CD4-positive, alpha-beta T cell treated with Interleukin-17A for 4 hours (primary cell): ENCODE measurements around the gene FRRS1L.
"Not testable (repeated sequence)": the region's sequence is repeated elsewhere in the genome, so short reads cannot be mapped to it uniquely, and the experiment has no call there.

Experiments
- DNase-seq: peaks from one replicate; pipeline ENCODE4 v3.0.0-alpha.2; 2020; ENCODE audit warnings: mixed read lengths

Gene FRRS1L

DNA sequence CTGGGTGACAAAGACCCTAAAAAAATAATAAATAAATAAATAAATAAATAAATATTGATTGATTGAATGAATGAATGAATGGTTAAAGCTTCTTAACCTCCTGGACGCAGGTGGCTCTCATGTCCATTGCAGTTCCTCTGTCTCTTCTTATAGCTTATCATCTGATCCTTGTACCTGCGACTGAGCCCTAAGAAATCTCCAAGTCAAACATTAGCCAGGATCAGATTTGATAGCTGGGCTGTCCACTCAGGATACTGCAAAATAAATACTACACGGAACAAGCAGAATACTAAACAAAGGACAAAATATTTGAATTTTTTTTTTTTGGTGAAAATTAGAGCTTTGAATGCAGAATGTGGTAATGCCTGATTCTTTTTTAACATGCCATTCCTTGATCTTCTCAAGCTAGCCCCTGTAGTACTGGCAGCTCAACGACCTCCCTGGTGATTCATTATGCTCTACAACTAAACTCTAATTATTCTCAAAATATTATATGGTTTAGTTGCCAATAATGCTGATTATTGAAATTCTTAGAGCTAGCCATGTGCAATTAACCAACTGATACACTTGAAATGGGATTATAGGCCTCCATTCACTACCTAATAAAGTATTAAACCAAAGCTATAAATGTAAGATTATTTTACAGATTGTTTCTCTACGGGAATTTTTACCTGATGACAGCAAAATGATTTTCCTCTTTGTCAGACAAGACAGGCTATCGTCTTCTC is 37.4 kb downstream of the FRRS1L start:
- DNase-seq, result no peak

GRCh38 chr9:109126671-109127070 is 40.4 kb downstream of the FRRS1L start:
- DNase-seq, result not testable (repeated sequence)

DNA sequence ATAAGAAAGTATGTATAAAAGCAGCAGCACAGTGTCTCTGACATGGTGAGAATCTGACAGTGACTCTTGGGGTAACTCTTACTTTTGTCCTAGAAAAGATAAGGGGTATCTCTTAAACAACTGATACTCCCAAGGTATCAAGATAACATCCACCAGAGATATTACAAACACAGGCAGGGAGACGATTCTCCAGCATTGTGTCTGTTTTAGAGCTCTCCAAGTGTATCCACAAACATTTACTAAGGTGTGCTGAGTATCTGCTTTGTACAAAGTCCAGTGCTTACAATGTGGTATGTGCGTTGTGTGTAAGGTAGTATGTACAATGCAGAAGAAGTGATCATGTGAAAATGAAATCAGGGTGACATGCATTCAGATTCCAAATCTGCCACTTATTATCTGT is 42.9 kb downstream of the FRRS1L start:
- no peak for DNase-seq

DNA sequence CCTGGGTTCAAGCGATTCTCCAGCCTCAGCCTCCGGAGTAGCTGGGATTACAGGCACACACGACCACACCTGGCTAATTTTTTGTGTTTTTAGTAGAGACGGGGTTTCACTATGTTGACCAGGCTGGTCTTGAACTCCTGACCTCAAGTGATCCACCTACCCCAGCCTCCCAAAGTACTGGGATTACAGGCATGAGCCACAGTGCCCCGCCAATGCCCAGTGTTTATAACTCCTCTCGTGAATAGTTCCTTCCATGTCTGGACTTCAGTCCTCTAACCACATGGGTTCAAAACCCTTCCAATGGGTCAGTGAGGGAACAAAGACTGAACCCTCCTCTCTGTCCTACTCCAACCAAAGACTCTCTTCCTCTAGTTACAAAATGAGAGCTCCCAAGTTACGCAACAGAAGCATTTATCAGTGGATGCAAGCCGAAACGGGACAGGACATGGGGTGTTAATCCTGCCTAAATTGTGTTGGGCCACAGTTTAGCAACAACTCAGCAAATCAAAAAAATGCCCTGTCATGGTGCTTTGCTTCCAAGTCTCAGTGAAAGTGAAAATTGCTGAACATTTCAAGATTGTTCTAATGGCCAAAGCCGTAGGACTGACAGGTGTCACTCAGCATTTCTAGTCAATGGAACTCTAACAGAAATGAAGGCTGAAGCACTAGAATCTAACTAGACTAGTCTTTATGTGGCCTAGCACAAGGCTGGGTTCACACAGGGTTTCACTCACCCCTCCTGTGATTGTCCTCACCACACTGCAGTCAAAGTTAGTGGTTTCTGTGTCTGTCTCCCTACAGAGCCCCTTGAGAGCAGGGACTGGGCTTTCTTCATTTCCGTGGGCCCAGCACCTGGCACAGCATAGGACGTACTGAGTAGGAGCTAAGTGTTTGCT is 44.1 kb downstream of the FRRS1L start:
- no peak for DNase-seq

DNA sequence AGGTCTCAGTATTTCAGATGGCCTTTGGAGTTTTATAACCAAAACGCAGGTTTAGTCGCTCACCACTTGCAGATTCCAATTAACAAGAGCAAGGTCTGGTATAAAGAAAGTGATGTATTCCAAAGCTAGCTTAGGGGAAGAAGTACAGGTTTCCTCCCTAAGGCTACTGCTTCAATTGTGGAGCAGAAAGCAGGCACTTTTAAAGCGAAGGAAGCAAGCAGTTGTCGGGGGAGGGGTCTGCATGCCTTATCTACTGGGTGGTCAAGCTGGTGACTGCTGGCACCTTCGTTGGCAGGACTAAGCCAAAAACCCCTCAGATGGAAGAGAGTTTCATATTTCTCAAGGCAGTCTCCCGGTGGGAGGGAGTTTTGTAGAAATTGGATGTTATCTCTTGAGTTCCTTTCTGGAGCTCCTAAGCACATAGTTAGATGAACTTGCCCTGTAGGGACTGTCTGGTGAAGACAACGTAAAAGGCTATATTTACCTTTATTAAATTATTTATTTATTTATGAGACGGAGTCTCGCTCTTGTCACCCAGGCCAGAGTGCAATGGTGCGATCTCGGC is 45.7 kb downstream of the FRRS1L start:
- DNase-seq, result no peak

- DNase-seq, result no peak
Measured at GRCh38 chr9:109120204-109120789, 46.8 kb downstream of the FRRS1L start.

DNA sequence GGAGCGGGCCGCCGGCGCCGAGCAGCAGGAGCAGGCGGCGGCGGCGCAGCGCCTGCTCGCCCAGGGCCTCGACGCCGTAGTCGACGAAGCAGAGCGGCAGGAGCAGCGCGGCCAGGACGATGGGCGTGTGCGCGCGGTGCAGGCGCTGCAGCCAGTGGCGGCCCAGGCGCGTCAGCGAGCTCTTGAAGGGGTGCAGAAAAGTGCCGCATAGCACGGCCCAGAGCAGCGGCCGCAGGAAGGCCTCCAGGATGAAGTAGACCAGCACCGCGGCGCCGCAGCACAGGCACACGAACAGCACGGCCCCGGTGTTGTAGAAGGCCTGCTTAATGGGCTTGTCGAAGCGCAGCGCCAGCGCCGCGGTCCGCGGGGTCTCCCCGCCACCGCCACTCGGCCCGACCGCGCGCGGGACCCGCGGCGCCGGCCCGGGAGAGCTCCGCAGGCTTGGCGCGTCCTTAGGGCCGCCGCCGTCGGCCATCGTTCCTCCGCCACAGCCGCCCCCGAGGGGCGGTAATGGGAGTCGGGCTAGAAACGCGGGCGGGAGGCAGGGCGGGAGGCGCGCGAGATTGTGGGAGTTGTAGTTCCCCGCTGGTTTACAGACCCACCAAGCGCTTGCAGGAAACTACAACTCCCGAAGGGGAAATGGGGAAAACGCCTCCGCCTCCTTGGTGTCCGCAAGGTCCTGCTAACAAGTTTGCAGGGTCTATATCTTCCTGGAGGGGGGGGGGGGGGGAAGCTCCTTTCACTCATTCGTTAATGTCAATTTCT is 47.4 kb downstream of the FRRS1L start, which contains the start of gene TMEM245:
TSS of gene TMEM245 (minus strand) at position 509 of the 765 bp plus-strand sequence. CDS start at position 475, 34 bp downstream.
- peak; percentile 95 for DNase-seq

- DNase-seq, result peak; percentile 28
Measured at GRCh38 chr9:109118808-109119438, 48.1 kb downstream of the FRRS1L start.

DNA sequence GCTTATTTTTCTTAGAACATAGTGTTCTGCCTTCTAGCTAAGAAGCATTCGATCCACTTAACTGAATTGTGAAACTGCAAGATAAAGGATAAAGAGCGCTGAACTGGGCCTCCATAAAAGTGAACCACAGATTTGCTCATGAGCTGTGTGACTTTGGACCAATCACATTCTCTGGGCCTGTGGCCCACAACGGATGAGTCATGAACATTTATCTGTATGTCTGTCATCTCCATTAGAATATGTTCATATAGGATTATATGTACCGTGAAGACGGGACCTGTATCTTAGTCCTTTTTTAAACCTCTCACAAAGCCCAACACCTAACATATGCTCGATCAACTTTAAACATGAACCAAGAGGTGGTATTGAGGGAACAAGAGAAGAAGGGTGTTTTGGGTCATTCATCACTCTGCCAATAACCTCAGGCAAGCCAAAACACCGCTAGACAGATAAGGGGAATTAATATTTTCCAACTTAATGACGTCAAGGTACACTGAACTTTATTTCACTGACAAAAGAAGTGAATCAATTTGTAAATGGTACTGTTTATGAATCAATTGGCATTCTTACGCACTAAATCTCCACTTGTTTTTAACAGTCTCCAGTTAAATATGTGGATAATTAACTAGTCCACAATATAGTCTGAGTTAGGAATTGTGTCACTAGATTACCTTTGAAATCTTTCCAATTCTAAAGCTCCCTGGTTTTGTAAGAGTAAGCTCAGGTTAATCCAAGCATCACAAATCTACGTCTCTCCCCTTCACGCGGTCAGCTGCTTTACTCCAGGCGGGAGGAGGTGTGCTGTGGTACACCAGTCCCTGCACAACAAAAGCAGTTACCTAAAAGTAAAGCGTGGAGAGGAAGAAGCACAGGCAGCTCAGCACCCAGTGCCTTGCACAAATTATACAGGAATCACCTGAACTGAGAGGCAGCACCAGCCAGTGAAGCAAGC is 48.9 kb downstream of the FRRS1L start:
- peak; percentile 67 for DNase-seq

DNA sequence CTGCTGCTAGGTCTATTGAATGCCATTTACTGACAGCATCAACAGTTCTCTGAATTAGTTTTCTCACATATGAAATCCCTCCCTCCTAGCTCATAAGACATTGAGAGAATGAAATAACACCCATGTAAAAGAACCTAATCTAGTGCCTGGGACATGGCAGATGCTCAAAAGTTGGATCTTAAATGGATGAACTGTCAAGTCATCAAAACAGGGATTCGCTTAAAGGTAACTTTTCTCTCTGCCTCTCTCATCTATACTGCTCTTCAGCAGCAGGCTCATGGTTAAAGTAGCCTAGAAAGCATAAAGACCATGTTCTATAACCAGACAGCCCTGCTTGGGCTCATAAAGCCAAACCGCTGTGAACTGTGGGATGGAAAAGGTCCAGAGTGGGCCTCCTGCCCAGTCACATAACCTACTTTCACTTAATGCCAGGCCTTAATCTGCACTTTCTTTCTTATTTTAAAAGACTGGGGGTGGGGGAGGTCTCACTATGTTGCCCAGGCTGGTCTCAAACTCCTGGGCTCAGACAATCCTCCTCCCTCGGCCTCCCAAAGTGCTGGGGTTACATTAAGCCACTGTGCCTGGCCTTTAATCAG is 51.0 kb downstream of the FRRS1L start:
- DNase-seq, result no peak

- DNase-seq, result no peak
Measured at GRCh38 chr9:109114670-109115069, 52.4 kb downstream of the FRRS1L start.

- no peak for DNase-seq
Measured at GRCh38 chr9:109113892-109114609, 53.0 kb downstream of the FRRS1L start.

GRCh38 chr9:109113254-109113653 is 53.8 kb downstream of the FRRS1L start:
- DNase-seq, result no peak

GRCh38 chr9:109110329-109111021 is 56.6 kb downstream of the FRRS1L start:
- DNase-seq, result no peak

DNA sequence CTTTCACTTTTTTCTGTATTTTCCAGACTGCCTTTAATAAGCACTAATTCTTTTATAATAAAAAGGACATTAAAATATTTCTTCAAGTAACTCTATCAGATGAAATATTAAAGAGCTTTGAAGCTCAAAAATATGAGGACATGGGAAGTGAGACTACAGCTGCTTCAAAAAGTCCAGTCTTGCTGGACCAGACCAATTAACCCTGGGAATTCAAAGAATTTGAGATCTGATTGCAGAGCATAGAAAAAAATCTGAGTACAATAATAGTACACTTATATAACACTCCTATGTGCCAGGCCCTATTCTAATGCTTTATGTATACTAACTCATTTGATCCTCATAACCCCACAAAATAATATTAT is 57.1 kb downstream of the FRRS1L start:
- DNase-seq, result no peak

GRCh38 chr9:109108318-109108717 is 58.7 kb downstream of the FRRS1L start:
- no peak for DNase-seq

DNA sequence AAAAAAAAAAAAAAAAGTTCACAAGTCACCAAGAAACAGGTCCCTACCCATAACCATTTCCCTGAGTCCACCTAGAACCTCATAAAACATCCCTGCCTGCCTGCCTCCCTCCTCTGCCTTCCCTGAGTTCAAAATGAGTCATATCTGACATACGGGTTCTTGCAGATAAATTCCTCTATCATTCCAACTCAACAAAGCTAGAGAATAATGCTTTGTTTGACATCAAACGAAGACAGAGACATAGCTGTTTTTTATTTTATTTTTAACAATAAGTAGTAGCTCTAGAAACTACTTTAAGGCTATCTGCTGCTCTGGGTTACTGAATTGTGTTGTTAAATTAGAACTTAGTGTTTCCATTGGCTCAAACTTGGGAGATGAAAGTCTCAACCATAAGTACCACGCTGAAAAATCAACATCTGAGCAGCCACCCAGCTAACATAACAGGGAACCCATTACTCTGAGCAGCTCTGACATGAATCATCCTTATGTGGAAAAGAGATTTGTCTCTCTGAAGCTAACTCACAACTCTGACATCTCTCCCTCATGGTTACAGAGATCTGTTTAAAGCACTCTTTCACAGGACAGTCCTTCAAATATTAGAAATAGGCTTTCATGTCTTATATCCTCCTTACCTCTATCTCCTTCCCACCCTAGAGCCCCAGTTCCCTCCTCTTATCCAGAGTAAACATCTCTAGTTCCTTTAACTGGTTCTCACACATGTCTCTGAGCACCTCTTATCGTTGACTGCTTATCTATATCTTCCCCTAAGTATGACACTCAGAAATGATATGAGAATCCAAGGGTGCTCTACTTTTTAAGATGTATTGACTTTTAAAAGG is 59.4 kb downstream of the FRRS1L start:
- DNase-seq, result peak; percentile 34

DNA sequence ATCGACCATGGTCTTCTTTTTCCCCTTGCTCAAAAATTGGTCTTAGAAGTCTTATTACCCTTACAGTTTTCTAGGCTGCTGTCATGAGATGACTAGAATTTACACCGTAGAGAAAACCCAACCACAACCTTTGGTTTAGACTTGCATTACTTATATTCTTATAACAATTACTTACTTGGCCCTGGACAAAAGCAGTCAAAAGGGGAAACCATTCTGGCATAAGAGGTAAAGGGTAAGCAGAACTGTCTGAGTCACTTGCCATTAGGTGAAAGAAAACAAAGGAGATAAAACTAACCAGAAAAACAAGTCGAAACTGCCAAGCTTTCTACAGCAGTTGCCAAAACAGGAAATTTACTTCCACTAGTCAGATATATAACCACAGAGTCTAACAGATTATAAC is 65.2 kb downstream of the FRRS1L start:
- DNase-seq, result no peak
